ENCODE measurements around the gene UQCRC1.
"Not testable (repeated sequence)": the region's sequence is repeated elsewhere in the genome, so short reads cannot be mapped to it uniquely, and the experiment has no call there.

UQCRC1 gene

GRCh38 chr3:48553886-48554845, 55.3 kb downstream of the UQCRC1 start:
- no peak for DNase-seq (ENCODE audit: low spot score)

GRCh38 chr3:48553361-48553760, 56.1 kb downstream of the UQCRC1 start:
- DNase-seq (ENCODE audit: low spot score) = no peak

- no peak for DNase-seq (ENCODE audit: low spot score)
Observed at GRCh38 chr3:48552111-48552951, 57.1 kb downstream of the UQCRC1 start.

- not testable (repeated sequence) for DNase-seq (ENCODE audit: low spot score)
Observed at GRCh38 chr3:48551651-48552050, 57.8 kb downstream of the UQCRC1 start.

All from activated CD4-positive, alpha-beta T cell treated with anti-CD3 and anti-CD28 coated beads, Interleukin-2, Interleukin-4, amounts not matched to agents 100 ng/mL and 50 ng/mL, durations not matched to agents 16 hours and 8 hours (primary cell).